ENCODE measurements around the gene LPP.
A peak's percentile ranks its signal among the peaks of the same experiment; 100 is the strongest.

LPP gene

GRCh38 chr3:188389711-188390342 lies 235.9 kb downstream of the LPP start:
- H3K27ac Mint-ChIP-seq, result peak overlapping the region; percentile 84
- H3K4me1 Mint-ChIP-seq (ENCODE audit: low read depth), result peaks cover 48% of the 10 kb centered on the region
- H3K36me3 Mint-ChIP-seq (ENCODE audit: low read depth), result peaks cover 2% of the 10 kb centered on the region
- H3K27me3 Mint-ChIP-seq, result no peaks in the 10 kb centered on the region
- H3K9me3 Mint-ChIP-seq, result no peaks in the 10 kb centered on the region
- DNase-seq, result no peak
- no peak overlapping the region for H3K4me3 Mint-ChIP-seq

DNA sequence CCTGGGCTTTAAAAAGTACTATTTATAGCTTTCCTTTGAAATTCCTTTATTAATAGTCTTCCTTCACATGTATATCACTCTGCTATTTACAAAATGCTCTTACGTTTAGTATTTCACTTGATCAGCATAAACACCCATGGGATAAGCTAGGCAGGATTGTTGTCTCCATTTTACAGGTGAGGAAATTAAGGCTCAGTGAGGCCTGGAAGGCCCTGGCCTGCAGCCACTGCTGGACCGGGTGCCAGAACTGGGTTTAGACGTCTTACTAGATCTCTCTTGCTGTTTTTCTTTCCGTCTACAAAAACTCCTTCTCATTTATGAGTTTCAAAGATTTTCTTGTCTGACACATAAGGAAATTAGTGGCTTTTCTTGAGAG lies 236.4 kb downstream of the LPP start:
- Mint-ChIP-seq H3K9me3 (no peaks in the 10 kb centered on the region), H3K27me3 (no peaks in the 10 kb centered on the region), H3K27ac (peak overlapping the region; percentile 84), H3K36me3 (ENCODE audit: low read depth) (peaks cover 2% of the 10 kb centered on the region), H3K4me3 (no peak overlapping the region), H3K4me1 (ENCODE audit: low read depth) (peaks cover 44% of the 10 kb centered on the region)
- no peak for DNase-seq

DNA sequence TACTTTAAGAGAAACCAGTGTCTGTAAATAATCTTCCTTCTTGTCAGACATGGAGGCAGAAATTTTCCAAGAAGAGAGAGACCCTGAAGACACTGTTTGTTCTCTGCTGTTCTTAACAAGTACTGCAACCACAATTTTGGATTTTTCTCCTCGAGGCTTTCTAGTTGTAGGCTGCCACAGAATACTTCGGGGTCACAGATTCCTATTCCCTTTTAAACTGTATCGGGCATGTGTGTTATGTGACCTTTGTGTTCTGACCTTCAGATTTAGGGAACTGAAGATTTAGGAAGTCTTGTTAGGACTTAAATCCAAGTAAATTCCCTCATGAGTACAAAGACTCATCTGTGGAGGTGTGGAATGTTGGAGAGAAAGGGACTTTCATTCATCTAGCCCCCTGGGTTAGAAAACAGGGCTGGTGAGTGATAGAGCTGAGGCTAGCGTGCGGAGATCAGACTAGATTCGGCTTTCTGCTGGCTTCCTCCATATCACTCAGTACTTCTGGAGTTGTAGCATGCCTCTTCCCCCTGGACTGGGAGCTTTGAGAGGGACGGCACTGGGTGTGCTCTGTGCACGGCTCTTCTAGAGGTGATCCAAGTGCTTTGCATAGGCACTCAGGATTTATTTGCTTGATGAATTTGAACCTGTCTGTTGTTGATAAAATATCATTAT lies 237.0 kb downstream of the LPP start:
- no peak overlapping the region for H3K4me3 Mint-ChIP-seq
- H3K27ac Mint-ChIP-seq, result peak overlapping the region; percentile 84
- peaks cover 2% of the 10 kb centered on the region for H3K36me3 Mint-ChIP-seq (ENCODE audit: low read depth)
- H3K27me3 Mint-ChIP-seq, result no peaks in the 10 kb centered on the region
- no peak for DNase-seq
- peaks cover 40% of the 10 kb centered on the region for H3K4me1 Mint-ChIP-seq (ENCODE audit: low read depth)
- H3K9me3 Mint-ChIP-seq, result no peaks in the 10 kb centered on the region

- Mint-ChIP-seq H3K4me3 (no peak overlapping the region), H3K27me3 (no peaks in the 10 kb centered on the region)
- no peak for DNase-seq
These were observed 237.6 kb downstream of the LPP start for GRCh38 chr3:188391592-188391991.

DNA sequence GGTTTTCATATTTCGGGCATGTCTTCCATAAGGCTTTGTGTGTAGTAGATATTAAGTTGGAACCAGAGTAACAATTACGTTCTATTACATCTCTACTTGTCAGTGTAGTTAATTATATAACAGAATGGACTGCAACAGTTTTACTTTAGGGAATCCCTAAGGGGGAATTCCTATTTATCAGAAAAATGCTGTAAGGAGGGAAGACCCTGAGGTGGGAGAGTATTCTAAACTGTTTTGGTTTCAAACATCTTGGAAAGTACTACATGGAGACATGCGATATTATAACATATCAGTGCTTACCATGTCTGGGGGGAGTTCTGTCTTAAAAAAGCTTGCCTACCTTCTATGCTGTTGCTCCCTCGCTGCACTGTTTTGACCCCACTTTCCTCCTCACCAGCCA lies 238.1 kb downstream of the LPP start:
- Mint-ChIP-seq H3K4me3 (no peak overlapping the region), H3K9me3 (no peaks in the 10 kb centered on the region), H3K4me1 (ENCODE audit: low read depth) (peaks cover 42% of the 10 kb centered on the region), H3K27ac (peak overlapping the region; percentile 48), H3K27me3 (no peaks in the 10 kb centered on the region), H3K36me3 (ENCODE audit: low read depth) (peaks cover 2% of the 10 kb centered on the region)
- no peak for DNase-seq

More at GRCh38 chr3:188391592-188391991, 237.6 kb downstream of the LPP start:
- H3K27ac Mint-ChIP-seq, result peak overlapping the region; percentile 64
- H3K36me3 Mint-ChIP-seq (ENCODE audit: low read depth), result peaks cover 2% of the 10 kb centered on the region
- H3K4me1 Mint-ChIP-seq (ENCODE audit: low read depth), result peaks cover 37% of the 10 kb centered on the region
- H3K9me3 Mint-ChIP-seq, result no peaks in the 10 kb centered on the region

DNA sequence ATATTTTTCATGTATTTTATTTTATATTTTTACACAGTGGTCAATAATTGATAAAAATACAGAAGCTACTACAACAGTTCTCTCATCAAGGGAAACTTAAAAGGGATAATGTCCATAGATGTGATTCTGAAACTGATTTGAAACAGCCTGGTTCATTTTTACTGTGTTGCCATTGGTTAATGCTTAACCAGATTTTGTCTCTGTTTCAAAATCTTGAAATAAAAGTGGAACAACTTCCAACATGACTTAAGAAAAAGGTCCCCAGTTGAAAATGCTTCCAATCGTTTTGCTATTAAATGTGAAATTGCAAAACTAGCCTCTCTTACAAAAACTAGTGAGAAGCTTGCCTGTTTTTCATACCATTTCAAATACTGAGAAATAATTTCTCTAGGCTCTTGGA lies 240.7 kb downstream of the LPP start:
- H3K27ac Mint-ChIP-seq, result no peak overlapping the region
- H3K27me3 Mint-ChIP-seq, result no peaks in the 10 kb centered on the region
- peaks cover 8% of the 10 kb centered on the region for H3K36me3 Mint-ChIP-seq (ENCODE audit: low read depth)
- no peak overlapping the region for H3K4me3 Mint-ChIP-seq
- DNase-seq, result no peak
- H3K9me3 Mint-ChIP-seq, result no peaks in the 10 kb centered on the region
- H3K4me1 Mint-ChIP-seq (ENCODE audit: low read depth), result peaks cover 56% of the 10 kb centered on the region

GRCh38 chr3:188396251-188396650 lies 242.3 kb downstream of the LPP start:
- peaks cover 6% of the 10 kb centered on the region for H3K36me3 Mint-ChIP-seq (ENCODE audit: low read depth)
- H3K27ac Mint-ChIP-seq, result no peak overlapping the region
- H3K9me3 Mint-ChIP-seq, result no peaks in the 10 kb centered on the region
- DNase-seq, result no peak
- no peak overlapping the region for H3K4me3 Mint-ChIP-seq
- peaks cover 56% of the 10 kb centered on the region for H3K4me1 Mint-ChIP-seq (ENCODE audit: low read depth)
- no peaks in the 10 kb centered on the region for H3K27me3 Mint-ChIP-seq

DNA sequence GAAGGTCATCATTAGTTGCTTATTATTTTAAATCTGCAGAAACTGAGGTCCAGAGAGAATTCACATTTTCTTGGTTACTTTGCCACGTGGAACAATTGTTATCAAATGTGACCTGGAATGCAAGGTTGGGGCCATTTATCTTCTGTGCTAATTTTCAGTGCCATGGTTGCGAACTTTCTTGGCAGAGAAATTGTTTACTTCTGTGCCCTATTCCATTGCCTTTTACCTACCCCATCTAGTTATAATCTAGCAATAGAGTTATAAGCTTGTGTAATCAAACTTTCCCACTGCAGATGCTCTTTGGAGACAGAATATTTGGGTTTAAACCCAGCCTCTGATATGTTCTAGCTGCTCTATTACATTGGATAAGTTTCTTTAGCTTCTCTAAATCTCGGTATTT lies 242.9 kb downstream of the LPP start:
- H3K27ac Mint-ChIP-seq, result no peak overlapping the region
- H3K27me3 Mint-ChIP-seq, result no peaks in the 10 kb centered on the region
- H3K9me3 Mint-ChIP-seq, result no peaks in the 10 kb centered on the region
- no peak overlapping the region for H3K4me3 Mint-ChIP-seq
- peaks cover 55% of the 10 kb centered on the region for H3K4me1 Mint-ChIP-seq (ENCODE audit: low read depth)
- peaks cover 6% of the 10 kb centered on the region for H3K36me3 Mint-ChIP-seq (ENCODE audit: low read depth)
- DNase-seq, result no peak

GRCh38 chr3:188397766-188398705 lies 244.1 kb downstream of the LPP start:
- Mint-ChIP-seq H3K4me1 (ENCODE audit: low read depth) (peaks cover 62% of the 10 kb centered on the region), H3K27me3 (no peaks in the 10 kb centered on the region), H3K27ac (no peak overlapping the region), H3K36me3 (ENCODE audit: low read depth) (peaks cover 11% of the 10 kb centered on the region), H3K9me3 (peaks cover 7% of the 10 kb centered on the region), H3K4me3 (peak overlapping the region; percentile 28)
- no peak for DNase-seq

GRCh38 chr3:188400494-188401243 lies 246.7 kb downstream of the LPP start:
- Mint-ChIP-seq H3K36me3 (ENCODE audit: low read depth) (peaks cover 11% of the 10 kb centered on the region), H3K4me3 (no peak overlapping the region), H3K4me1 (ENCODE audit: low read depth) (peaks cover 75% of the 10 kb centered on the region), H3K9me3 (peaks cover 7% of the 10 kb centered on the region), H3K27ac (peak overlapping the region; percentile 79), H3K27me3 (no peaks in the 10 kb centered on the region)
- DNase-seq, result no peak

GRCh38 chr3:188401244-188401993 lies 247.5 kb downstream of the LPP start:
- no peak for DNase-seq
- H3K27me3 Mint-ChIP-seq, result no peaks in the 10 kb centered on the region
- H3K4me3 Mint-ChIP-seq, result no peak overlapping the region
- peak overlapping the region; percentile 79 for H3K27ac Mint-ChIP-seq
- H3K9me3 Mint-ChIP-seq, result peaks cover 7% of the 10 kb centered on the region
- H3K36me3 Mint-ChIP-seq (ENCODE audit: low read depth), result peaks cover 15% of the 10 kb centered on the region
- peaks cover 74% of the 10 kb centered on the region for H3K4me1 Mint-ChIP-seq (ENCODE audit: low read depth)

DNA sequence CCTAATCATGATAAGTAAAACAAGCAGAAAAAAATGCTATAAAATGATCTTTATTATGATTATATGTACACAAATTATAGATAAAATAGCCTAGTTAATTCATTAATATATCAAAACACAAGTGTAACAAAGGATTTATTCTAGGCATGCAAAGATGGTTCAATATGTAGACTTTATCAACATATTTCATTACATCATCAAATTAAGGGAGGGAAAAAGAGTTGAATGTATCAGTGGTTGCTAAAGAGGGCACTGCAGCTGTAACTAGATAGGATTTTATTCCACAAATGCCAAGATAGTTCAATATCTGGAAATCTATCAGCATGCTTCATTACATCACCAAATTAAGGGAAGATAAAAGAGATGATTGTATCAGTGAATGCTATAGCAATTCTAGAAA lies 248.3 kb downstream of the LPP start:
- H3K36me3 Mint-ChIP-seq (ENCODE audit: low read depth), result peaks cover 21% of the 10 kb centered on the region
- no peak for DNase-seq
- peaks cover 7% of the 10 kb centered on the region for H3K9me3 Mint-ChIP-seq
- H3K4me3 Mint-ChIP-seq, result no peak overlapping the region
- peaks cover 66% of the 10 kb centered on the region for H3K4me1 Mint-ChIP-seq (ENCODE audit: low read depth)
- no peak overlapping the region for H3K27ac Mint-ChIP-seq
- no peaks in the 10 kb centered on the region for H3K27me3 Mint-ChIP-seq

- peak overlapping the region; percentile 42 for H3K27ac Mint-ChIP-seq
- H3K36me3 Mint-ChIP-seq (ENCODE audit: low read depth), result peaks cover 30% of the 10 kb centered on the region
- no peak for DNase-seq
- H3K9me3 Mint-ChIP-seq, result peaks cover 7% of the 10 kb centered on the region
- peaks cover 55% of the 10 kb centered on the region for H3K4me1 Mint-ChIP-seq (ENCODE audit: low read depth)
- H3K27me3 Mint-ChIP-seq, result no peaks in the 10 kb centered on the region
- H3K4me3 Mint-ChIP-seq, result no peak overlapping the region
These were observed 249.4 kb downstream of the LPP start for GRCh38 chr3:188403404-188403803.

GRCh38 chr3:188404124-188404523 lies 250.2 kb downstream of the LPP start:
- H3K4me3 Mint-ChIP-seq, result no peak overlapping the region
- peaks cover 26% of the 10 kb centered on the region for H3K36me3 Mint-ChIP-seq (ENCODE audit: low read depth)
- DNase-seq, result no peak
- no peaks in the 10 kb centered on the region for H3K27me3 Mint-ChIP-seq
- H3K27ac Mint-ChIP-seq, result peak overlapping the region; percentile 63
- H3K9me3 Mint-ChIP-seq, result peaks cover 7% of the 10 kb centered on the region
- H3K4me1 Mint-ChIP-seq (ENCODE audit: low read depth), result peaks cover 48% of the 10 kb centered on the region

All from activated T-cell treated with anti-CD3 and anti-CD28 coated beads, Interleukin-2, amount 50 U/mL, for 24 hours (primary cell).